A673 (cell line): ENCODE results near the gene NREP. TPM values are rescaled to one million over a fixed set of nuclear protein-coding genes. Genes with fewer than 3 reads are reported as not detected.

Experiments
- BruUV-seq: library from RNA; stranded (reverse); fragments of 400-500 nt; replicated peaks from 2 replicates; lab custom pipeline; 2021; lab: Mats Ljungman, UMichigan
- CTCF ChIA-PET: fragments of 300-600 bp; sonication (Branson Sonifier 250); formaldehyde crosslinking; loops from one replicate; lab custom pipeline; 2022; ENCODE audit warnings: antibody characterized with exemption; lab: Charles Lee
- POLR2A ChIA-PET: fragments of 300-600 bp; sonication (Branson Sonifier 250); formaldehyde crosslinking; loops from one replicate; lab custom pipeline; 2022; ENCODE audit warnings: antibody characterized with exemption; ENCODE audit not compliant: low non-redundant PET; lab: Charles Lee
- DNase-seq: peaks from one replicate; pipeline ENCODE4 v3.0.0-alpha.2; 2015; ENCODE audit warnings: low spot score
- H3K27ac ChIP-seq: fragments of 200-600 bp; sonication (generic); 2 replicates; pipeline ENCODE4 v1.5.1; 2016; ENCODE audit warnings: mixed run types, low read depth, mild to moderate bottlenecking, mixed read lengths, antibody characterized with exemption, low read length; ENCODE audit not compliant: poor library complexity, severe bottlenecking
- H3K27me3 ChIP-seq: fragments of 200-600 bp; sonication (generic); replicated peaks from 2 replicates; pipeline ENCODE4 v1.6.1; 2017; ENCODE audit warnings: mixed run types, low read depth, mild to moderate bottlenecking, mixed read lengths, antibody characterized with exemption, low read length; ENCODE audit not compliant: insufficient read depth, poor library complexity
- H3K36me3 ChIP-seq: fragments of 200-600 bp; sonication (generic); 2 replicates; pipeline ENCODE4 v1.6.1; 2016; ENCODE audit warnings: mixed run types, mild to moderate bottlenecking, mixed read lengths, antibody characterized with exemption, low read length; ENCODE audit not compliant: insufficient read depth, poor library complexity, severe bottlenecking
- H3K4me1 ChIP-seq: fragments of 200-600 bp; sonication (generic); 2 replicates; pipeline ENCODE4 v1.6.1; 2017; ENCODE audit warnings: mixed run types, mild to moderate bottlenecking, mixed read lengths, antibody characterized with exemption, low read length; ENCODE audit not compliant: insufficient read depth, poor library complexity, severe bottlenecking
- H3K4me3 ChIP-seq: fragments of 200-600 bp; sonication (generic); 2 replicates; pipeline ENCODE4 v1.5.1; 2016; ENCODE audit warnings: low read depth, mixed run types, mild to moderate bottlenecking, mixed read lengths, low read length; ENCODE audit not compliant: poor library complexity, severe bottlenecking
- H3K9me3 ChIP-seq: fragments of 200-600 bp; sonication (generic); 2 replicates; pipeline ENCODE4 v1.6.1; 2016; ENCODE audit warnings: mixed run types, low read depth, mild to moderate bottlenecking, mixed read lengths, antibody characterized with exemption, low read length; ENCODE audit not compliant: poor library complexity, severe bottlenecking
- CTCF ChIP-seq: fragments of 300-800, 200-600 bp; sonication (generic); conservative IDR thresholded peaks from 2 replicates; pipeline ENCODE4 v1.5.1; 2017; ENCODE audit warnings: low read depth, mild to moderate bottlenecking, antibody characterized with exemption, low read length, moderate library complexity, mixed read lengths
- EZH2 ChIP-seq: fragments of 200-600 bp; sonication (generic); IDR thresholded peaks from 2 replicates; pipeline ENCODE4 v1.6.1; 2017; ENCODE audit warnings: borderline replicate concordance, low read depth, mild to moderate bottlenecking, mixed read lengths, antibody characterized with exemption, low read length; ENCODE audit not compliant: poor library complexity, severe bottlenecking
- intact Hi-C: fragments of 100-400 bp; cut with micrococcal nuclease; formaldehyde crosslinking; loops from one replicate; pipeline ENCODE4 v1.10.0; 2022; ENCODE audit not compliant: unreplicated experiment
- total RNA-seq: library from RNA; stranded (reverse); gene quantifications from 2 replicates; pipeline ENCODE4 v1.2.3, GENCODE V29; 2021

The NREP gene
- total RNA-seq, 1 experiment from 2014 or later: 31.0 TPM

GRCh38 chr5:111742177-111742994 is 14.6 kb downstream of the NREP start:
- Histone ChIP-seq H3K36me3 (no peaks in the 10 kb centered on the region), H3K9me3 (no peaks in the 10 kb centered on the region), H3K27ac (no peak overlapping the region), H3K27me3 (no peaks in the 10 kb centered on the region), H3K4me1 (no peaks in the 10 kb centered on the region), H3K4me3 (no peak overlapping the region)
- TF ChIP-seq CTCF (no peak), EZH2 (no peak)
- CTCF ChIA-PET: no interaction called here
- POLR2A ChIA-PET: no interaction called here
- intact Hi-C loops: no loop called here
- DNase-seq: no peak
- no TSS peak for BruUV-seq

- no peaks in the 10 kb centered on the region for H3K4me1 ChIP-seq
- no peak overlapping the region for H3K27ac ChIP-seq
- H3K36me3 ChIP-seq: no peaks in the 10 kb centered on the region
- TF ChIP-seq CTCF: no peak
- no peak for TF ChIP-seq EZH2
- H3K9me3 ChIP-seq: no peaks in the 10 kb centered on the region
- ChIA-PET CTCF (no interaction called here), POLR2A (no interaction called here)
- no peak overlapping the region for H3K4me3 ChIP-seq
- no peaks in the 10 kb centered on the region for H3K27me3 ChIP-seq
- BruUV-seq: no TSS peak
- intact Hi-C loops: no loop called here
- DNase-seq: no peak
Measured at GRCh38 chr5:111741278-111741677, 15.7 kb downstream of the NREP start.

GRCh38 chr5:111739416-111739815 is 17.6 kb downstream of the NREP start:
- ChIA-PET POLR2A (no interaction called here), CTCF (no interaction called here)
- H3K27ac ChIP-seq: no peak overlapping the region
- H3K9me3 ChIP-seq: no peaks in the 10 kb centered on the region
- H3K4me3 ChIP-seq: no peak overlapping the region
- DNase-seq: no peak
- H3K27me3 ChIP-seq: no peaks in the 10 kb centered on the region
- no peaks in the 10 kb centered on the region for H3K36me3 ChIP-seq
- no peaks in the 10 kb centered on the region for H3K4me1 ChIP-seq
- TF ChIP-seq EZH2: no peak
- TF ChIP-seq CTCF: no peak
- no TSS peak for BruUV-seq
- intact Hi-C loops: no loop called here
